GM10266 (cell line): ENCODE measurements around the gene COL26A1.

Experiments used
- DNase-seq: peaks from one replicate; pipeline ENCODE4 v3.0.0; 2012; ENCODE audit errors: extremely low spot score
- TF ChIP-seq, protein P1 (sequence below): IDR thresholded peaks from 2 replicates; pipeline ENCODE4 v1.5.1; 2012; ENCODE audit warnings: mild to moderate bottlenecking, low read depth; ENCODE audit not compliant: control insufficient read depth, insufficient read depth; ENCODE audit errors: missing control alignments

The COL26A1 gene

DNA sequence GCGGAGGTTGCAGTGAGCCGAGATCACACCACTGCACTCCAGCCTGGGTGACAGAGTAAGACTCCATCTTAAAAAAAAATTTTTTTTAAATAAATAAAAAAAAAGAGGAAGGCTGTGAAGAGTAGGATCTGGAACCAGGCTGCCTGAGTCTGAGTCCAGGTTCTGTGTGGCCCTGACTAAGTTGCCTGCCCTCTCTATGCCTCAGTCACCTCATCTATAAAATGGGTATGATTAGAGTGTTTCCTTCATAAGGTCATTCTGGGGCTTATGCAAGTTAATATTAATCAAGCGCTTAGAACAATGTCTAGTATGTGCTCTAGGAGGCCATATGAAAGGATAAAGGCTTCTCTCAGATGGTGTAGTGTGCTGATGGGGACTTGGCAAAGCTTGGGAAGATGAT, 12.3 kb downstream of the COL26A1 start:
- TF ChIP-seq, protein P1, sequence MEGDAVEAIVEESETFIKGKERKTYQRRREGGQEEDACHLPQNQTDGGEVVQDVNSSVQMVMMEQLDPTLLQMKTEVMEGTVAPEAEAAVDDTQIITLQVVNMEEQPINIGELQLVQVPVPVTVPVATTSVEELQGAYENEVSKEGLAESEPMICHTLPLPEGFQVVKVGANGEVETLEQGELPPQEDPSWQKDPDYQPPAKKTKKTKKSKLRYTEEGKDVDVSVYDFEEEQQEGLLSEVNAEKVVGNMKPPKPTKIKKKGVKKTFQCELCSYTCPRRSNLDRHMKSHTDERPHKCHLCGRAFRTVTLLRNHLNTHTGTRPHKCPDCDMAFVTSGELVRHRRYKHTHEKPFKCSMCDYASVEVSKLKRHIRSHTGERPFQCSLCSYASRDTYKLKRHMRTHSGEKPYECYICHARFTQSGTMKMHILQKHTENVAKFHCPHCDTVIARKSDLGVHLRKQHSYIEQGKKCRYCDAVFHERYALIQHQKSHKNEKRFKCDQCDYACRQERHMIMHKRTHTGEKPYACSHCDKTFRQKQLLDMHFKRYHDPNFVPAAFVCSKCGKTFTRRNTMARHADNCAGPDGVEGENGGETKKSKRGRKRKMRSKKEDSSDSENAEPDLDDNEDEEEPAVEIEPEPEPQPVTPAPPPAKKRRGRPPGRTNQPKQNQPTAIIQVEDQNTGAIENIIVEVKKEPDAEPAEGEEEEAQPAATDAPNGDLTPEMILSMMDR, result no peak
- no peak for DNase-seq

DNA sequence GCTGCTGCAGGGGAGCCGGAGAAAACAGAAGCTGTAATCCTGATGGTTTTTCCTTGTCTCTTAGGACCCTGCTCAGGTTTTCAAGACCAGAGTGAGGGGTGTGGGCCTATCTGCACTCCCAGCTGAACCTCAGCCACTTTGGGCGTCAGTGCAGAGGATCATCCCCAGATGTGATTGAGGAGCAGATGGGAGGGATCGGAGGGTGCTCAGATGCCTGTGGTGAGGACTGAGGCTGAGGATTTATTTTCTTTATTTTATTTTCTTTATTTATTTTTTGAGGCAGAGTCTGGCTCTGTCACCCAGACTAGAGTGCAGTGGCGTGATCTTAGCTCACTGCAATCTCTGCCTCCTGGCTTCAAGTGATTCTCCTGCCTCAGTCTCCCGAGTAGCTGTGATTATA, 13.9 kb downstream of the COL26A1 start:
- TF ChIP-seq, protein P1, result no peak
- DNase-seq, result no peak

DNA sequence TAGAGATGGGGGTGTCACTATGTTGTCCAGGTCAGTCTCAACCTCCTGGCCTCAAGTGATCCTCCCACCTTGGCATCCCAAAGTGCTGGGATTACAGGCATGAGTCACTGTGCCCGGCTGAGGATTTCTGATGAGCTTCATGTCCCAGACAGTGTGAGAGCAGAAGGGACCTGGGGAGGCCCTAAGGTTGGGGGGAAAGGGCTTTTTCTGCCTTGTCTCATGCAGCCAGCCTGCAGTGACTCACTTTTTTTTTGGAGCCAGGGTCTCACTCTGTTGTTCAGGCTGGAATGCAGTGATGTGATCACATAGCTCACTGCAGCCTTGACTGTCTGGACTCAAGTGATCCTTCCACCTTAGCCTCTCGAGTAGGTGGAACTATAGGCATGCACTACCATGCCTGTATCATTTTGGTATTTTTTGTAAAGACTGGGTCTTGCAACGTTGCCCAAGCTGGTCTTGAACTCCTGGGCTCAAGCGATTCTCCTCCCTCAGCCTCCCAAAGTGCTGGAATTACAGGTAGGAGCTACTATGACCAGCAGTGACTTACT, 14.6 kb downstream of the COL26A1 start:
- TF ChIP-seq, protein P1, result no peak
- DNase-seq, result no peak

DNA sequence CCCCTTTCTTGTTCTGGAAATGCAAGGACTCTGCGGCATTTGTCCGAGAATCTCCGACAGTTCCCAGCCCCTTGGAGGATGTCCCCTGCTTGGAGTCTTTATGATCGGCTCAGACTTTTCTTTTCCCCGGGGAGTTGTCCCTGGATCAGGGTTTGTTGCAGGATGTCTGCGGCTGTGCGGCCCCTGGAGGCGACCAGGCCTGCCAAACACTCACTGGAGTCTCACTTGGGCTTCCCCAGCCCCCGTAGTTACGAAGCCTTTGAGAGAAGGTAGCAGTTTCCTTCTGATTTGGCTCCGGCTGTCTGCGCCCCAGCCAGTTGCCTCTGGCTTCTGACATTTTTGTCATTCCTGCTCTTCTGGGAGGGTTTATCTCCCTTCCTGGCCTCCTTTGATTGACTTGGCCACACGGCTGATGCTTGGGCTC, 16.1 kb downstream of the COL26A1 start:
- TF ChIP-seq, protein P1, result no peak
- no peak for DNase-seq

DNA sequence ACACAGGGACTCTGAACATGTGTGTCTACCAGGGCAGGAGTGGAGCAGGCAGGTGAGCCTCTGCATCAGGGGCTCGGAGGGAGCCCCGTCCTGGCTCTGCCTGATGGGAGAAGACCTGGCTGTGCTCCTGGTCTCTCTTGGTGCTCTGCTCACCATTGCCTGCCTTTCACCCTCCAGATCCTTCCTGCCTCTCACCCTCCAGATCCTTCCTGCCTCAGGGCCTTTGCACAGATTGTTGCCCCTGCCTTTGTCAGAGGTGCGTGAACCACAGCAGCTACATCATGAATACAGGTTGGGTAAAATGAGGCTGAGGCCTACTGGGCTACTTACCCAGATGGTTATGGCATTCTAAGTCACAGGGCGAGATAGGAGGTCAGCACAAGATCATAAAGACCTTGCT, 16.6 kb downstream of the COL26A1 start:
- TF ChIP-seq, protein P1, result no peak
- DNase-seq, result no peak

DNA sequence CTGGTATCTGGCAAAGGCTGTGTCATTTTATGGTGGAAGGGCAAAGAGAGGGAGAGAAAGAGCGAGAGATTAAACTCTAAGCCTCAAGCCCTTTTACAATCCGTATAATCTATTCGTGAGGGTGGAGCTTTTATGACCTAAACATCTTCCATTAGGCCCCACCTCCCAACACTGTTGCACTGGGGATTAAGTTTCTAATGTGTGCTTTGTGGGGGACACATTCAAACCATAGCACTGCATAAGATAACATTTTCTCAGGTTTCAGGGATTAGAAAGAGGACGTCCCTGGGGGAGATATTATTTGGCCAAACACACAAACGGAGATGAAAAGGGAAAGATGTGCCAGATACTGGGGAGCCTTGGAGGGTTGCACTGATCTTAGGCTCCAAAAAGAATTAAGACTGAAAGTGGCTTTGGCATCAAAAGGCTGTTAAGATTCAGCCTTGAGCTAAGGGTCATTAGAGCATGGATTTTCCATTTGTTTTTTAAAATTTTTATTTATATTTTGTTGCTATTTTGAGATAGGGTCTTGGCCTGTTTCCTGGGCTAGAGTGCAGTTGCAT, 19.0 kb downstream of the COL26A1 start:
- DNase-seq, result no peak
- TF ChIP-seq, protein P1, result no peak

DNA sequence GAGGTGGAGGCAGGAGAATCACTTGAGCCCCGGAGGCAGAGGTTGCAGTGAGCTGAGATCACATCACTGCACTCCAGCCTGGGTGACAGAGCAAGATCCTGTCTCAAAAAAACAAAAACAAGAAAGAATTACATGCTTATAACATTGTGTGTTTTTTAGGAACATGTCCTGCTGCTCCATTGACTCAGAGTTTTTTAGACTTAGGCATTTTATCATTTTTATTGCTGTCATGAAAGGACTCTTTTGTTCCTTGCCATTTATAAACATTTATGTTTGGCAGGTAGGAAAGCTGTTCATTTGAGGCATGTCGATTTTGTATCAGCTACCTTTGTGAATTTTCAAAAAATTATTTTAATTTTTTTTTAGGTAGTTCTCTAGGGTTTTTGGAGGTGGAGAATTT, 20.3 kb downstream of the COL26A1 start:
- TF ChIP-seq, protein P1, result no peak

More for the DNA sequence above, 20.3 kb downstream of the COL26A1 start:
- no peak for DNase-seq
